ENCODE measurements around the gene HPS3.

HPS3 gene

DNA sequence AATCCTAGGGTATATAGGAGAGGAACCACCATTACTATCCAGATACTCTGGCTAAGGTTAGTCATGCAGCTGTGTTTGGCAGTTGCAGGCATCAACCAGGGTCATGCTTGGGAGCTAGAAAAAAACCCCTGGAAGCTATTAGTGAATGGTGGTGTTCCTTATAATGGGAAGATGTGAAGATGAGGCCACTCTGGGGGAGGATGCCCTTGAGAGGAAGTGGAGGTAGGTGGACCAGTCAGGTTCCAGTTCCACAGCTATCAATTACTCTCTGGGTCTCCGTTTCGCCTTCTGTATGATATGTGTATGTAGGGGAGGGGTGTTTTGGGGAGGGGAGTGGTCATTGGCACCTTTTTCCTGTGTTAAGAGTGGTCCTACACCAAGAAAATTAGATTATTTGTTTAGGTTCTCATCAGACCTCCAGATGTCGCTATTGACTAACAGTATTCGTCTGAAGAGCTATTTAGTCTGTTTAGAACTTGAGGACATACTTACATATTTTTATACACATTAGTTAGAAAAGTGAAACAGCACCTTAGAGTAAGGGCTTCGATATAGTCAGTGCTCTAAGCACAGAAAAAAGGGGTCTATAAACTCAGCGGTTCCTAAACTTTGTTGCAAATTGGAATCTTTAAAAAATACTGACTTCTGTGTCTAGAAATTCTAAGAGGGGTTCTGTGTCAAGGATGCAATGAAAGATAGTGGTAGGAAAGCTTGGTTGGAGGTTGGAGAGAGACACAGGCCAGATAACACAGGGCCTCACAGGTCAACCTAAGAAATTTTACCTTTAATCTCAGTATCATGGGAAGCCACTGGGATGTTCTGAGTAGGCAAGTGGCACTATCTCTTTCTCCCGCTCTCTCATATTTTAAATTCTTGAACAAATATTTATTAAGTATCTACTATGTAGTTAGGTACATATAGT lies 9.1 kb upstream of the HPS3 start:
- DNase-seq (ENCODE audit: low read depth), result peak; percentile 18

GRCh38 chr3:149122721-149123578 lies 6.5 kb upstream of the HPS3 start:
- DNase-seq (ENCODE audit: low read depth), result no peak

GRCh38 chr3:149128821-149129220 lies 617 bp upstream of the HPS3 start:
- no peak for DNase-seq (ENCODE audit: low read depth)

GRCh38 chr3:149131589-149131988 lies 2.2 kb downstream of the HPS3 start:
- DNase-seq (ENCODE audit: low read depth), result no peak

DNA sequence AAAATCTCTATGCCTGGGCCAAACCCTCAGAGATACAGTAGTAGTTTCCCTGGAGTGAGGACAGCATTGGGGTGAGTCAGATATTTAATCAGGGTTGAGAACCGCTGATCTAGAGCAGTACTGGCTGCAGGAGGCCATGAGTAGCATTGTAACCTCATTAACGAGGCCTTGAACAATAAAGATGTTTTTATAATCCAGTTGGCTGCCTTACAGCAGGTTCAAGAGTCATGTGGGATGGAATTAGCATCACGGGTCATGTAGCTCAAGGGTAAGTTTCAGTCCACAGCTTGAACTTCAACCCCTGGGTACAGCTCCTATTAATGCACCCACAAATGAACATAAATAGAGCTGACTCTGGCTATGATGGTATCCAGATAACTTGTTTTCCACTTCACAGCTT lies 5.1 kb downstream of the HPS3 start:
- no peak for DNase-seq (ENCODE audit: low read depth)

- DNase-seq (ENCODE audit: low read depth), result no peak
Measured at GRCh38 chr3:149142682-149143081, 13.2 kb downstream of the HPS3 start.

DNA sequence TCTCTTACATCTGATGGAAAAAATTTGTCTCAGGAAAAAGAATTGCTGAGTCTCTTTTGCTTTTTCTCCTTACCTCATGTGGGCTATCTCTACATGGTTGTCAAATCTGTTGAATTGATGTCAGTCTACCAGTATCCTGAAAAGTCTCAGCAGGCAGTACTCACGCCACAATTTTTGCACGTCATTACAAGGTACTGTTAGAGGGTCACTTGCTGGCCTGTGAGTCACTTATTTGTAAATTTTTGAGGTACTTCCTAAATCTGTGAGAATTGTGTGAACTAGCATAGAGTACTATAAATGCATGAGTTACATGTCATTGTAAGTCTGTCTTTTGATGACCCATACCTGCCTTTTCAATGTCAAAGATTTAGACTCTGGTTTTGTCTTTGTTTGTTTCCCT lies 15.9 kb downstream of the HPS3 start:
- DNase-seq (ENCODE audit: low read depth), result no peak

- DNase-seq (ENCODE audit: low read depth), result no peak
Measured at GRCh38 chr3:149145974-149146373, 16.5 kb downstream of the HPS3 start.

- DNase-seq (ENCODE audit: low read depth), result no peak
Measured at GRCh38 chr3:149150436-149150835, 21.0 kb downstream of the HPS3 start.

DNA sequence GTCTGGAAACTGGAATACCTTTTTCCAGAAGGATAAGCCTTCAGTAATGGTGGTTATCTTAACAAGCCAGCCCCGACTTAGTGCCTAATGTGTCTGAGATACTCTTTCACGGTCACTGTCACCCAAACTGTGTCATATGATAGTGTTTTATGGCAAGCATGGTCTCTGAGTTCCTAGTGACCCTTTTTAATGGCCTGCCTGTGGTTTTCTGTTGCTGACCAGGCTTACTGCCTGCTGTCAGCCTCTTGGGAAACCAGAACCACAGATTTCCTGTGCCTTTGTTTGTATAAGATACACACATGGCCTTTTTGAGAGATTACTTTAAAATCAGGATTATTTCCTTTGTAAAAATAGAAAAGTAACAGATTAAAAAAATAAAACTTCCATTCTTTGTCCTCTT lies 22.4 kb downstream of the HPS3 start:
- peak; percentile 31 for DNase-seq (ENCODE audit: low read depth)

- DNase-seq (ENCODE audit: low read depth), result no peak
Measured at GRCh38 chr3:149152420-149152819, 23.0 kb downstream of the HPS3 start.

DNA sequence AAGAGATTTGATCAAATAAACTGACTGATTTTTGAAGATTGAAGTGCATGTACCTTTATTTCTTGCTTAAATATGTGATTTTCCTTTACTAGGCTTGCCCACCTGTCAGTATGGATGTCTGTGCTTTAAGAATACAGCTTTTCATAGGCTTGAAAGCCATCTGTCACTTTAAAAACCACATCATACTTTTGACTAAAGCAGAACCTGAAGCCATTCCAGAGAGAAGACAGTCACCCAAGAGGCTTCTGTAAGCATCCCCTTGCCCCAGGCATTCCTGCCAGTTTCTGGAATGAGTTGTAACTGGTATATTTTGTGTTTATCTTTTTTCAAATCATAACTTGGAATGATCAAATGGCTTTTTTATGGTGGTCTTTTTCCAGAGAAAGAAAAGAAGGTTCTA lies 24.0 kb downstream of the HPS3 start:
- DNase-seq (ENCODE audit: low read depth), result no peak

GRCh38 chr3:149160754-149161300 lies 31.4 kb downstream of the HPS3 start:
- no peak for DNase-seq (ENCODE audit: low read depth)

- DNase-seq (ENCODE audit: low read depth), result no peak
Measured at GRCh38 chr3:149162007-149162406, 32.6 kb downstream of the HPS3 start.

GRCh38 chr3:149163066-149163465 lies 33.6 kb downstream of the HPS3 start:
- DNase-seq (ENCODE audit: low read depth), result no peak

DNA sequence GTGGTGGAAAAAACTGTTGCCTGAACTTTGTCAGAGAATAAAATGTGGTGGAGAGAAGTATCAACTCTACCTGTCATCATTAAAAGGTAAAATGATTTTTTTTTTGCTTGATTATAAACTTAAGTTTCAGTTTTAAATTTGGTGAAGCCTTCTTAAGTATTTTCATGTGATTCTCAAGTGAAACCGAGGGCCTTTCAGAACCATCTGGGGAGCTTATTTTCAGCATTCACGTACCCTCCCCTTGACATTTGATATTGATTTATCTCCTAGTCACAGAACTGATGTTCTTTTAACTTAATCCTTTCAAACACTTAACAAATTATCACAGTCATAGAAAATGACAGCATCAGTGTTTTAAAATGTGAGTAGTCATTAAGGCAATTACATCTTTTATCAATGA lies 38.5 kb downstream of the HPS3 start:
- DNase-seq (ENCODE audit: low read depth), result no peak

DNA sequence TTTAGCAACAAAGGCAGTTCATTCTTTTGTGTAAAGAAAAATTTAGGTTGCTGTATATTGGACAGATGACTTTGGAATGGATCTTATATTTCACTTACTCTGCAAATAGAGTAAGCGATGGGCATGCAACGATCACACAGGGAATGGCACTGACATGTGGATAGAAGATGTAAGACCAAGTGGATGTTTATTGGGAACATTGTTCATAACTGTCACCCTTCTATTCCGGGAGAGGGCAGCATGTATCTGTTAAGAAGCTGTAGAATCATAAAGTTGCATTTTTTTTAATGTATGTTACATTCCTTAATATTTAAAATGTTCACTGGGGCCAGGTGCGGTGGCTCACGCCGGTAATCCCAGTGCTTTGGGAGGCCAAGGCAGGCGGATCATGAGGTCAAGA lies 41.2 kb downstream of the HPS3 start:
- DNase-seq (ENCODE audit: low read depth), result no peak

DNA sequence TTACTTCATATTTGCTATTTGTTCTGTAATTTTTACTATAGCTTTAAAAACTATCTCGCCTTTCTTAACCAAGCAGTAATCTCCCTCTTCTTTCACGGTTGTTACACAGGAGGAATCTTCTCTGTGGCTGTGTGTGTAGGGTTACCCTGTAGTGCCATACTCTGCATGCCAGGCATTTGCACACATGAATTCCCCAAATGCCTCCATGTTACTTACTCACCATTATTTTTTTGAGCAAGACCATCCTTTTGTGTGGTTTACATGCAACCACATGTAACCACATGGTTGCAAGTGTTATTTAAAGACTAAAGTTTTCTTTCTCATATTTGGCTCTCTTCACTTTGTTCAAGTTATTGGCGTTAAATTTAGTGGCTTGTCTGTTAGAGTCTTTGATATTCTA lies 45.5 kb downstream of the HPS3 start:
- no peak for DNase-seq (ENCODE audit: low read depth)

DNA sequence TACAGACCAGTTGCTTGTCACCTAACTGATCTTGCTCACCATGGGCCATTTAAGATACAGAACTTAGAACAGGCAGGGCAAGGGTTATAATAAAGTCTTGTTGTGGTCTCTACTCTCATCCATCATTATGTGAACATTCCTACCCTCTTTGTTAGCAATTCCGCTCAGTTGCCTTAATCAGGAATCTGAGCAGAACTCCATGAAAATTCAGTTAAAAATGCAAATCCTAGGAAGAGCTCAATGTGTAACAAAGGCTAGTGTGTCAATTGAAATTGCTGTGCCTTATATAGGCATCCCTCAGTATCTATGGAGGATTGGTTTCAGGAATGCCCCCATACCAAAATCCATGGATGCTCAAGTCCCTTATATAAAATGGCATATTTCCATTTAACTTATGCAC lies 47.7 kb downstream of the HPS3 start:
- no peak for DNase-seq (ENCODE audit: low read depth)

DNA sequence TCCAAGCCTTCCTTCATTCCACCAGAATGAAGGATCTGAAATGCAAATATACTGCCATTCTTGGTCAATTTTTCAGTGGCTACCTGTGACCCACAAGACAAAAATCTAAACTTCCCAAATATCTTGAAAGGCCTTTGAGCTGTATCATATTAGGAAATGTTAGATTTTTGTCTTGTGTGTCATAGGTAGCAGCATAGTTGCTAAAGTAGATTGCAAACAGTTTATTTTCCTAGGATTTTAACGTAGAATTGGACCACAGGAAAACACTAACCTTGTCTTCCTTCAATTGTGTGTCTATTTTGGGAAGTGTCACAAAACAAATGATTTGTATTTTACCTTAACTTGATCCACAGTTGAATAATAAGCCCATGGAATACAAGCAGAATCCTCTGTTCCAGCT lies 49.8 kb downstream of the HPS3 start:
- DNase-seq (ENCODE audit: low read depth), result peak; percentile 52

DNA sequence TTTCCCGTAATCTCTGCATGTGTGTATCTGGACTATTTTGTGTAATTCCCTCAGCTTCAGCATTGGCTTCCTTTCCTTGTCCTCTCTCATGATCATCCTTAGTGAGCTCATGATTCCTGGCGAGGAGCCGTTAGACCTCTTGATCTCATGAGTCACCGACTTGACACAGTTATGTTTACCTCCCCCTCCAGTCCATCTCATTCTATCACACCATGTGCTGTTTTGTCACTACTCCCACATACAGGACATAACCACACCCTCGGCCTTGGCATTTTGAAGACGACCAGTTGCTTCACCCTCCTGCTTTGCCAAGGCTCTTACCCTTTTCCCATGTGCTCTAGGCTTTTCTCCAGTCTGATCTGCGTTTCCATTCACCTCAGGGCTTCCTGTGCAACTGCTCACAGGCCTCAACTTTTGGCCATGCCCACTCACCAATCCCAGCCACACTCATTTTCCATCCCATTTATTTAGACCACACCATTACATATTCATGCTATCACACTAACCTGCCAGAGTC lies 50.7 kb downstream of the HPS3 start:
- DNase-seq (ENCODE audit: low read depth), result peak; percentile 99

- no peak for DNase-seq (ENCODE audit: low read depth)
Measured at GRCh38 chr3:149181182-149181581, 51.7 kb downstream of the HPS3 start.

DNA sequence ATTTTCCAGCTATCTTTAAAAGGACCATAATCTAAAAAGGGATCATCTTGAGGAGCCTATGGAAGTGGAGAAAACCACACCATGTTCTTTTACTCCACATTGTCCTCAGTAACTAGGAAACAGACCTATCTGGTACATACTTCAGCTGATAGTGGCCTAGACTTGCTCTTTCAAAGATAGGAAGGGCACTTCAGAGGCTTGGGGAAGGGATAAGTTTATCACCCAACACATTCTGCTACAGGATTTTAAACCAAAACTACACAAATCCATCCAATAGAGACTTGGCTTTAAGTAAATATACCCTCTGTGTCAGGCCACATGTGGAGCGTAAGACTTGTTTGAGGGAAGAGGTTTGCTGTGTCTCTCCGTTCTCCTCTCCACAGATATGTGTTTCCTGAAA lies 56.8 kb downstream of the HPS3 start:
- DNase-seq (ENCODE audit: low read depth), result no peak

All from GM04503 (cell line).